H1 (cell line): ENCODE results near the gene SRR. TPM values are rescaled to one million over a fixed set of nuclear protein-coding genes. Genes with fewer than 3 reads are reported as not detected.

Source experiments
- CTCF ChIA-PET: fragments of 300-600 bp; sonication (Branson Sonifier 250); formaldehyde crosslinking; loops from one replicate; lab custom pipeline; 2021; ENCODE audit not compliant: partially characterized antibody; lab: Charles Lee
- POLR2A ChIA-PET: fragments of 300-600 bp; sonication (Branson Sonifier 250); formaldehyde crosslinking; loops from one replicate; lab custom pipeline; 2021; ENCODE audit warnings: inconsistent platforms; ENCODE audit not compliant: partially characterized antibody; lab: Charles Lee
- DNase-seq, 2 experiments: peaks; one replicate each; pipeline versions ENCODE4 v3.0.0 to v3.0.0-alpha.2; 2010 to 2022; ENCODE audit warnings: low spot score in 2 of 2, low read depth in 1 of 2, mixed read lengths in 1 of 2
- FAIRE-seq: peaks from 2 replicates; lab custom pipeline; 2011; peaks lifted over from hg19 to GRCh38; lab: Jason Lieb, UNC
- H2AFZ ChIP-seq: 2 replicates; pipeline ENCODE4 v1.8.1; 2012; ENCODE audit warnings: low read length, inconsistent platforms
- H2AK5ac ChIP-seq: 2 replicates; pipeline ENCODE4 v1.6.1; 2013; ENCODE audit warnings: low read depth, low read length
- H2BK120ac ChIP-seq: replicated peaks from 2 replicates; pipeline ENCODE3; 2013; ENCODE audit warnings: low read depth, low read length, inconsistent platforms
- H2BK12ac ChIP-seq: 2 replicates; pipeline ENCODE4 v1.6.1; 2013; ENCODE audit warnings: low read depth, low read length
- H2BK15ac ChIP-seq: 2 replicates; pipeline ENCODE4 v1.6.1; 2013; ENCODE audit warnings: low read length
- H2BK20ac ChIP-seq: 2 replicates; pipeline ENCODE4 v1.6.1; 2013; ENCODE audit warnings: low read length
- H2BK5ac ChIP-seq: 2 replicates; pipeline ENCODE4 v1.6.1; 2013; ENCODE audit warnings: low read depth, low read length
- H3K14ac ChIP-seq: 2 replicates; pipeline ENCODE4 v1.6.1; 2013; ENCODE audit warnings: inconsistent platforms; ENCODE audit not compliant: insufficient read length
- H3K18ac ChIP-seq: 2 replicates; pipeline ENCODE4 v1.6.1; 2013; ENCODE audit warnings: low read length; ENCODE audit errors: extremely low read depth
- H3K23ac ChIP-seq: 2 replicates; pipeline ENCODE4 v1.6.1; 2013; ENCODE audit warnings: inconsistent platforms; ENCODE audit not compliant: insufficient read length
- H3K23me2 ChIP-seq: 2 replicates; pipeline ENCODE4 v1.6.1; 2013; ENCODE audit warnings: low read depth, low read length
- H3K27ac ChIP-seq: 2 replicates; pipeline ENCODE4 v1.6.1; 2011; ENCODE audit warnings: low read depth, low read length, inconsistent platforms
- H3K27me3 ChIP-seq, 4 experiments: replicated peaks in 1 of 4; 1 replicate in 1 of 4; 2 replicates in 3 of 4; pipeline versions ENCODE4 v1.6.1 to v1.8.1; 2011 to 2013; ENCODE audit warnings: low read length in 3 of 4, mild to moderate bottlenecking in 3 of 4, inconsistent platforms in 2 of 4, mixed read lengths in 2 of 4, moderate library complexity in 1 of 4; ENCODE audit not compliant: control insufficient read depth in 3 of 4, insufficient read depth in 3 of 4; ENCODE audit errors: extremely low read depth in 1 of 4
- H3K36me3 ChIP-seq, 4 experiments: 2 replicates each; pipeline versions ENCODE4 v1.6.1 to v1.8.1; 2011 to 2013; ENCODE audit warnings: mild to moderate bottlenecking in 4 of 4, low read length in 3 of 4, moderate library complexity in 2 of 4, control low read depth in 1 of 4, inconsistent platforms in 1 of 4; ENCODE audit not compliant: insufficient read depth in 4 of 4, control insufficient read depth in 2 of 4
- H3K4ac ChIP-seq: replicated peaks from 2 replicates; pipeline ENCODE3; 2013; ENCODE audit warnings: low read length, low read depth, mixed read lengths, inconsistent platforms; ENCODE audit not compliant: insufficient read length
- H3K4me1 ChIP-seq, 4 experiments: replicated peaks in 1 of 4; 1 replicate in 1 of 4; 2 replicates in 3 of 4; pipeline versions ENCODE4 v1.6.1 to v1.8.1; 2011 to 2013; ENCODE audit warnings: low read length in 3 of 4, inconsistent platforms in 2 of 4, mixed read lengths in 1 of 4; ENCODE audit not compliant: insufficient read depth in 4 of 4, control insufficient read depth in 3 of 4
- H3K4me2 ChIP-seq, 2 experiments: 2 replicates each; pipeline versions ENCODE4 v1.6.1 to v1.8.1; 2011 to 2013; ENCODE audit warnings: low read depth in 2 of 2, low read length in 2 of 2, control low read depth in 1 of 2, inconsistent platforms in 1 of 2, mild to moderate bottlenecking in 1 of 2; ENCODE audit not compliant: insufficient read depth in 1 of 2
- H3K4me3 ChIP-seq, 4 experiments: fragments of 200-600, 300-600 bp in 1 of 4; sonication (generic), shearing (Covaris generic), sonication (Bioruptor Twin) in 1 of 4; 2 replicates each; pipeline versions ENCODE4 v1.5.1 to v1.8.1; 2011 to 2016; ENCODE audit warnings: low read length in 4 of 4, low read depth in 3 of 4, control low read depth in 2 of 4, inconsistent platforms in 2 of 4, mild to moderate bottlenecking in 2 of 4, mixed read lengths in 1 of 4, moderate library complexity in 1 of 4; ENCODE audit not compliant: insufficient read depth in 2 of 4; ENCODE audit errors: extremely low read depth in 1 of 4
- H3K56ac ChIP-seq: replicated peaks from 2 replicates; pipeline ENCODE3; 2013; ENCODE audit warnings: low read depth, mild to moderate bottlenecking, mixed read lengths, low read length, inconsistent platforms; ENCODE audit not compliant: insufficient read length
- H3K79me1 ChIP-seq: 2 replicates; pipeline ENCODE4 v1.6.1; 2013; ENCODE audit warnings: low read depth, low read length, control low read depth
- H3K79me2 ChIP-seq, 2 experiments: 2 replicates each; pipeline versions ENCODE4 v1.6.1 to v1.8.1; 2012 to 2013; ENCODE audit warnings: low read length in 2 of 2, mild to moderate bottlenecking in 2 of 2, inconsistent platforms in 1 of 2; ENCODE audit not compliant: insufficient read depth in 2 of 2, control insufficient read depth in 1 of 2
- H3K9ac ChIP-seq, 4 experiments: replicated peaks in 1 of 4; 1 replicate in 1 of 4; 2 replicates in 3 of 4; pipeline versions ENCODE4 v1.6.1 to v1.8.1; 2011 to 2013; ENCODE audit warnings: low read depth in 3 of 4, low read length in 3 of 4, control low read depth in 2 of 4, mild to moderate bottlenecking in 2 of 4, moderate library complexity in 2 of 4, inconsistent platforms in 1 of 4; ENCODE audit errors: extremely low read depth in 1 of 4
- H3K9me3 ChIP-seq, 2 experiments: 2 replicates each; pipeline versions ENCODE4 v1.6.1 to v1.8.1; 2012 to 2013; ENCODE audit warnings: mild to moderate bottlenecking in 2 of 2, moderate library complexity in 2 of 2, control low read depth in 1 of 2, inconsistent platforms in 1 of 2, low read depth in 1 of 2, low read length in 1 of 2, mixed read lengths in 1 of 2; ENCODE audit not compliant: insufficient read depth in 2 of 2
- H4K20me1 ChIP-seq, 2 experiments: replicated peaks in 1 of 2; 2 replicates each; pipeline versions ENCODE3 to v1.8.1; 2011 to 2013; ENCODE audit warnings: inconsistent platforms in 2 of 2, low read length in 2 of 2, mild to moderate bottlenecking in 1 of 2; ENCODE audit not compliant: insufficient read depth in 2 of 2, control insufficient read depth in 1 of 2
- H4K5ac ChIP-seq: 2 replicates; pipeline ENCODE4 v1.6.1; 2013; ENCODE audit warnings: low read length, low read depth, mixed read lengths, inconsistent platforms; ENCODE audit not compliant: insufficient read length
- H4K8ac ChIP-seq: 2 replicates; pipeline ENCODE4 v1.8.0; 2013; ENCODE audit warnings: mild to moderate bottlenecking, moderate library complexity, low read length, inconsistent platforms; ENCODE audit not compliant: insufficient read depth; ENCODE audit errors: extremely low read depth
- H4K91ac ChIP-seq: replicated peaks from 2 replicates; pipeline ENCODE3; 2013; ENCODE audit warnings: low read length, mixed read lengths, inconsistent platforms; ENCODE audit not compliant: insufficient read length
- CTCF ChIP-seq, 3 experiments: IDR thresholded peaks; 1 replicate in 2 of 3; 2 replicates in 1 of 3; pipeline versions ENCODE4 v1.5.1 to v1.6.1; 2011; ENCODE audit warnings: low read length in 3 of 3, mild to moderate bottlenecking in 3 of 3, inconsistent platforms in 2 of 3, low read depth in 1 of 3, moderate library complexity in 1 of 3; ENCODE audit not compliant: insufficient read depth in 1 of 3; ENCODE audit errors: control extremely low read depth in 1 of 3
- MAFK ChIP-seq: IDR thresholded peaks from 2 replicates; pipeline ENCODE4 v1.6.1; 2012; ENCODE audit warnings: low read depth, mild to moderate bottlenecking, improper control_type of control experiment, low read length
- RAD21 ChIP-seq, 2 experiments: IDR thresholded peaks in 1 of 2; conservative IDR thresholded peaks in 1 of 2; 2 replicates each; pipeline ENCODE4 v1.6.1; 2011; ENCODE audit warnings: low read depth in 2 of 2, low read length in 2 of 2, improper control_type of control experiment in 1 of 2, inconsistent platforms in 1 of 2, mild to moderate bottlenecking in 1 of 2, moderate library complexity in 1 of 2
- SIRT6 ChIP-seq: IDR thresholded peaks from one replicate; pipeline ENCODE4 v1.7.1; 2012; ENCODE audit warnings: low read length, inconsistent platforms
- SRF ChIP-seq: IDR thresholded peaks from 2 replicates; pipeline ENCODE4 v1.6.1; 2011; ENCODE audit warnings: mild to moderate bottlenecking, low read depth, low read length, moderate library complexity
- whole genome bisulfite sequencing, 2 experiments: shearing (Covaris generic) in 1 of 2; methylation state at CpG; one replicate each; pipeline versions ENCODE4 v1.1.6 to v1.1.7; 2013 to 2015; ENCODE audit warnings: low lambda C conversion rate in 2 of 2, mixed read lengths in 2 of 2, inconsistent platforms in 1 of 2, low coverage in 1 of 2, missing lambda C conversion rate in 1 of 2; ENCODE audit not compliant: insufficient replicate concordance in 2 of 2, insufficient coverage in 1 of 2, insufficient read length in 1 of 2; ENCODE audit errors: extremely low coverage in 1 of 2, missing lambda C conversion rate in 1 of 2; 5-methylcytosine and 5-hydroxymethylcytosine counted together
- polyA plus RNA-seq, 7 experiments: library from polyadenylated mRNA; depleted of rRNA in 3 of 7; stranded (reverse) in 5 of 7; unstranded in 2 of 7; fragments of >200 nt in 5 of 7; fragments of 200-250 nt in 2 of 7; gene quantifications; 1 replicate in 5 of 7; 2 replicates in 1 of 7; 4 replicates in 1 of 7; pipeline versions ENCODE4 v1.2.1 to v1.2.3, GENCODE V29; 2011 to 2013; ENCODE audit warnings: missing spikeins in 2 of 7, mixed read lengths in 2 of 7
- total RNA-seq: library from RNA; stranded (reverse); fragmentation: NEBNext Ultra II Directional; extraction: Animal tissue kit (Norgen Biotek cat#: 25700); gene quantifications from 2 replicates; pipeline ENCODE4 v1.2.1, GENCODE V29; 2021

The SRR gene
- total and polyA plus RNA-seq, 2 of the 8 experiments (the other 6 are each of a cell fraction or from before 2014, with no cell fraction given), result 3.6 to 4.5 TPM

GRCh38 chr17:2282297-2282873 lies 21.4 kb upstream of the SRR start:
- no peaks in the 10 kb centered on the region for H3K27me3 ChIP-seq
- H3K14ac ChIP-seq, result no peak overlapping the region
- H2BK20ac ChIP-seq, result no peak overlapping the region
- H3K27ac ChIP-seq, result no peak overlapping the region
- no peak overlapping the region for H4K8ac ChIP-seq
- no peak overlapping the region for H4K91ac ChIP-seq
- H3K18ac ChIP-seq, result no peak overlapping the region
- no peak overlapping the region for H3K4me2 ChIP-seq
- H2BK120ac ChIP-seq, result no peak overlapping the region
- no peak overlapping the region for H3K4me3 ChIP-seq
- H2BK12ac ChIP-seq, result no peak overlapping the region
- H2AK5ac ChIP-seq, result no peak overlapping the region
- no peak overlapping the region for H3K56ac ChIP-seq
- no peaks in the 10 kb centered on the region; a peak in 1 of 7 replicates for H3K4me1 ChIP-seq
- WGBS, 2 experiments, result 80% methylated on average over 7 of the region's 7 CpGs; no CpG with 5 or more reads in 1 of the 2 experiments
- no peak overlapping the region for H3K9ac ChIP-seq
- no peak overlapping the region for H3K4ac ChIP-seq
- no peaks in the 10 kb centered on the region for H3K79me2 ChIP-seq
- no peaks in the 10 kb centered on the region for H3K79me1 ChIP-seq
- no peak for DNase-seq
- H4K5ac ChIP-seq, result no peak overlapping the region
- no peak overlapping the region for H2BK5ac ChIP-seq
- H4K20me1 ChIP-seq, result peaks cover 2 to 4% of the 10 kb centered on the region in 2 experiments
- peaks cover 0 to 34% (median 22%) of the 10 kb centered on the region in 4 experiments; a peak in 7 of 8 replicates for H3K36me3 ChIP-seq
- FAIRE-seq, result peak; percentile 13
- H3K9me3 ChIP-seq, result no peaks in the 10 kb centered on the region
- TF ChIP-seq SRF, result no peak
- TF ChIP-seq MAFK, result no peak
- peak in 2 of 3 experiments; percentile 19 to 37; a peak in 2 of 4 replicates for TF ChIP-seq CTCF (IDR thresholded peaks at IDR 0.05; ENCODE audit: control extremely low read depth in 1 of 3, insufficient read depth in 1 of 3, low read depth in 1 of 3, low read length in 3 of 3)
- peak; percentile 37 to 45 for TF ChIP-seq RAD21 (IDR thresholded peaks at IDR 0.05 in 1 of 2, conservative IDR thresholded peaks at IDR 0.05 in 1 of 2; ENCODE audit: low read depth in 2 of 2, low read length in 2 of 2)
- TF ChIP-seq SIRT6, result no peak
- no peak overlapping the region for H2BK15ac ChIP-seq
- H3K23me2 ChIP-seq, result no peaks in the 10 kb centered on the region
- no peak overlapping the region for H2AFZ ChIP-seq
- H3K23ac ChIP-seq, result no peak overlapping the region
- CTCF ChIA-PET, result interaction anchor here (0.7 to 3.7 kb wide), 23 partner anchors 10 to 400 kb away, joined by 3 to 17 read pairs (median 4); partner anchors contain the start of gene HIC1
- POLR2A ChIA-PET, result interaction anchor here (2.3 kb wide), 1 partner anchor 18 kb away, joined by 6 read pairs; no protein-coding TSS in a partner anchor
